Vagina (tissue), 2 donors: ENCODE results near the gene P3R3URF. TPM values are rescaled to one million over a fixed set of nuclear protein-coding genes. Genes with fewer than 3 reads are reported as not detected.

Experiments used
- DNase-seq, 2 donors: peaks; one replicate each; pipeline ENCODE4 v3.0.0-alpha.2; 2017; ENCODE audit errors: extremely low spot score in 2 of 2
- H3K27ac ChIP-seq: fragments of 200-600 bp; sonication (generic); one replicate; pipeline ENCODE4 v1.5.1; 2019
- H3K27me3 ChIP-seq: fragments of 200-600 bp; sonication (generic); one replicate; pipeline ENCODE4 v1.5.1; 2019
- H3K36me3 ChIP-seq, 2 donors: fragments of 200-600 bp; sonication (generic); one replicate each; pipeline ENCODE4 v1.5.1; 2017 to 2019
- H3K4me1 ChIP-seq: fragments of 200-600 bp; sonication (generic); one replicate; pipeline ENCODE4 v1.5.1; 2019
- H3K4me3 ChIP-seq, 2 donors: fragments of 200-600 bp; sonication (generic); 1 replicate in 1 of 2; 2 replicates in 1 of 2; pipeline ENCODE4 v1.5.1; 2016 to 2019
- H3K9me3 ChIP-seq: fragments of 200-600 bp; sonication (generic); one replicate; pipeline ENCODE4 v1.5.1; 2019
- POLR2A ChIP-seq, 2 donors: fragments of 450-650 bp; IDR thresholded peaks; one replicate each; pipeline ENCODE4 v1.6.1; 2017; ENCODE audit warnings: antibody characterized with exemption in 2 of 2, mild to moderate bottlenecking in 2 of 2, moderate library complexity in 2 of 2
- POLR2AphosphoS5 ChIP-seq, 2 donors: sonication (generic); formaldehyde crosslinking; IDR thresholded peaks; one replicate each; pipeline ENCODE4 v1.9.0; 2017; ENCODE audit warnings: antibody characterized with exemption in 2 of 2, mild to moderate bottlenecking in 2 of 2, low read depth in 1 of 2; ENCODE audit not compliant: insufficient read depth in 1 of 2
- intact Hi-C: fragments of 100-400 bp; cut with DNase I; formaldehyde crosslinking; loops from one replicate; pipeline ENCODE4 v1.15.1; 2023
- total RNA-seq: library from RNA; depleted of rRNA; stranded (reverse); fragments of >200 nt; gene quantifications from one replicate; pipeline ENCODE4 v1.2.3, GENCODE V29; 2016
- TF ChIP-seq, protein P1 (sequence below), 3 experiments: fragments of 450-650 bp in 2 of 3; fragments of 200-600 bp in 1 of 3; sonication (generic) in 1 of 3; IDR thresholded peaks; one replicate each; pipeline ENCODE4 v1.5.1; 2017 to 2019; ENCODE audit warnings: antibody characterized with exemption in 3 of 3, mild to moderate bottlenecking in 2 of 3, moderate library complexity in 2 of 3

P3R3URF gene
- total RNA-seq, 1 donor from 2014 or later, result not detected

DNA sequence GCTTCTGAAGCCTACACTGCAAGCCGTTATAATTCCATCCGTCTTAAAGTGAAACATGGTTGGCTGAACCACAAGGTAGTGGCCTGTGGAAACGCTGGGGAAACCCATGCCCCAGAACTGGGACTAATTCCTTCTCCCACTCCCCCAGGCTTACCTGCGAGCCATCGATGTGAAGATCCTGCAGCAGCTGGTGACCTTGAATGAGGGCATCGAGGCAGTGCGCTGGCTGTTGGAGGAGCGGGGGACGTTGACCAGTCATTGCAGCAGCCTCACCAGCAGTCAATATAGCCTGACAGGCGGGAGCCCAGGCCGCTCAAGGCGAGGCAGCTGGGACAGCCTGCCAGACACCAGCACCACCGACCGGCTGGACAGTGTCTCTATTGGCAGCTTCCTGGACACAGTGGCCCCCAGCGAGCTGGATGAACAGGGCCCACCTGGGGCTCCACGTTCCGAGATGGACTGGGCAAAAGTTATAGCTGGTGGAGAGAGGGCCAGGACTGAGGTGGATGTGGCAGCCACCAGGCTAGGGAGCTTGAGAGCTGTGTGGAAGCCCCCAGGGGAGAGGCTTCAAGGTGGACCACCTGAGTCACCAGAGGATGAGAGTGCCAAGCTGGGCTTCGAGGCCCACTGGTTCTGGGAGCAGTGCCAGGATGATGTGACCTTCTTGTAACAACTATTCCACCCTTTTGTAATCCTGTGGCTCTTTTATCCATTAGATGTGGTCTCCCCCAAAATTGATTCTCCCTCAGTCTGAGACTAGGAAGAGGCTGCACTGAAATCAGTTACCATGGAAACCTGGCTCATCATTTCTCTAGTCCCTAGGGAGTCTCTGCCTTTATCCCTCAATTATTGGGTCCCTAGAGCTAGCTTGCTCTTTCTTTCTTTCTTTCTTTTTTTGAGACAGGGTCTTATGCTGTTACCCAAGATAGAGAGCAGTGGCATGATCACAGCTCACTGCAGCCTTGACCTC is 43.5 kb upstream of the P3R3URF start:
- intact Hi-C loops, result no loop called here
- Histone ChIP-seq H3K9me3 (no peaks in the 10 kb centered on the region), H3K27me3 (no peaks in the 10 kb centered on the region), H3K4me3 (no peak overlapping the region), H3K4me1 (peaks cover 4% of the 10 kb centered on the region), H3K27ac (peak overlapping the region; percentile 46), H3K36me3 (no peaks in the 10 kb centered on the region)
- TF ChIP-seq, protein P1, sequence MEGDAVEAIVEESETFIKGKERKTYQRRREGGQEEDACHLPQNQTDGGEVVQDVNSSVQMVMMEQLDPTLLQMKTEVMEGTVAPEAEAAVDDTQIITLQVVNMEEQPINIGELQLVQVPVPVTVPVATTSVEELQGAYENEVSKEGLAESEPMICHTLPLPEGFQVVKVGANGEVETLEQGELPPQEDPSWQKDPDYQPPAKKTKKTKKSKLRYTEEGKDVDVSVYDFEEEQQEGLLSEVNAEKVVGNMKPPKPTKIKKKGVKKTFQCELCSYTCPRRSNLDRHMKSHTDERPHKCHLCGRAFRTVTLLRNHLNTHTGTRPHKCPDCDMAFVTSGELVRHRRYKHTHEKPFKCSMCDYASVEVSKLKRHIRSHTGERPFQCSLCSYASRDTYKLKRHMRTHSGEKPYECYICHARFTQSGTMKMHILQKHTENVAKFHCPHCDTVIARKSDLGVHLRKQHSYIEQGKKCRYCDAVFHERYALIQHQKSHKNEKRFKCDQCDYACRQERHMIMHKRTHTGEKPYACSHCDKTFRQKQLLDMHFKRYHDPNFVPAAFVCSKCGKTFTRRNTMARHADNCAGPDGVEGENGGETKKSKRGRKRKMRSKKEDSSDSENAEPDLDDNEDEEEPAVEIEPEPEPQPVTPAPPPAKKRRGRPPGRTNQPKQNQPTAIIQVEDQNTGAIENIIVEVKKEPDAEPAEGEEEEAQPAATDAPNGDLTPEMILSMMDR (IDR thresholded peaks at IDR 0.05), result no peak
- TF ChIP-seq POLR2A (IDR thresholded peaks at IDR 0.05) (no peak), POLR2AphosphoS5 (IDR thresholded peaks at IDR 0.05; ENCODE audit: insufficient read depth in 1 of 2, low read depth in 1 of 2) (no peak)
- no peak for DNase-seq

DNA sequence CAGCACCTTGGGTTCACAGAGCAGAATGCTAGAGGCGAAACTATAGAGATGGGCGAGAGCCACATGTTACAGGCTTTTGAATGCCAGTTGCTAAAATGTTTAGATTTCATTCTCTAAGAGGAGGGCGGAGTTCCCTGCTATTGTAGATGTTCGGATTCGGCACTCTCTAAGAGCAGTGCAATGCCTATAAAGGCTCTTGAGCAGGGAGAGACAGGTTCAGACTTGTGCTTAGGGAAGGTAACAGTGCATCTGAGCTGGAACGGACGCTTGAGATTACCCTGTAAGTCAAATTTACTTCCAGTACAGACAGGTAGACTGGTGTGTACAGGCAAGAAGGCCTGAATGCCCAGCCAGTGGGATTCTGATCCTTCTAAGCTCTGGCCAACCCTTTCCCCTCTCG is 42.2 kb upstream of the P3R3URF start:
- DNase-seq, result no peak
- peak overlapping the region; percentile 46 for H3K27ac ChIP-seq
- no peaks in the 10 kb centered on the region for H3K9me3 ChIP-seq
- no peak overlapping the region for H3K4me3 ChIP-seq
- H3K36me3 ChIP-seq, result no peaks in the 10 kb centered on the region
- peak in 1 of 2 donors; percentile 73 for TF ChIP-seq POLR2AphosphoS5 (IDR thresholded peaks at IDR 0.05; ENCODE audit: insufficient read depth in 1 of 2, low read depth in 1 of 2)
- TF ChIP-seq, protein P1 (IDR thresholded peaks at IDR 0.05), result no peak
- no peaks in the 10 kb centered on the region for H3K27me3 ChIP-seq
- intact Hi-C loops, result no loop called here
- H3K4me1 ChIP-seq, result peaks cover 4% of the 10 kb centered on the region

DNA sequence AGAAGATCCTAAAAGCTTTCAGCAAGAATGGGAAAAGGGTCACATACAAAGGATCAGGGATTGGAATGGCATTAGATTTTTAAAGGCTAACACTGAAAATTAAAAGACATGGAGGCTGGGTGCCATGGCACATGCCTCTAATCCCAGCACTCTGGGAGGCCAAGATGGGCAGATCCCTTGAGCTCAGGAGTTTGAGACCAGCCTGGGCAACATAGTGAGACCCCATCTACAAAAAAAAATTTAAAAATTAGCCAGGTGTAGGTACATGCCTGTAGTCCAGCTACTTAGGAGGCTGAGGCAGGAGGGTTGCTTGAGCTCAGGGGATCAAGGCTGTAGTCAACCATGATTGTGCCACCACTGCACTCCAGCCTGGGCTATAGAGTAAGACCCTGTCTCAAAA is 39.2 kb upstream of the P3R3URF start:
- H3K27me3 ChIP-seq, result no peaks in the 10 kb centered on the region
- DNase-seq, result no peak
- H3K9me3 ChIP-seq, result no peaks in the 10 kb centered on the region
- intact Hi-C loops, result no loop called here
- H3K4me1 ChIP-seq, result no peaks in the 10 kb centered on the region
- no peak overlapping the region for H3K27ac ChIP-seq
- no peaks in the 10 kb centered on the region for H3K36me3 ChIP-seq
- TF ChIP-seq POLR2A (IDR thresholded peaks at IDR 0.05) (no peak), POLR2AphosphoS5 (IDR thresholded peaks at IDR 0.05; ENCODE audit: insufficient read depth in 1 of 2, low read depth in 1 of 2) (no peak)
- TF ChIP-seq, protein P1 (IDR thresholded peaks at IDR 0.05), result no peak
- no peak overlapping the region for H3K4me3 ChIP-seq

DNA sequence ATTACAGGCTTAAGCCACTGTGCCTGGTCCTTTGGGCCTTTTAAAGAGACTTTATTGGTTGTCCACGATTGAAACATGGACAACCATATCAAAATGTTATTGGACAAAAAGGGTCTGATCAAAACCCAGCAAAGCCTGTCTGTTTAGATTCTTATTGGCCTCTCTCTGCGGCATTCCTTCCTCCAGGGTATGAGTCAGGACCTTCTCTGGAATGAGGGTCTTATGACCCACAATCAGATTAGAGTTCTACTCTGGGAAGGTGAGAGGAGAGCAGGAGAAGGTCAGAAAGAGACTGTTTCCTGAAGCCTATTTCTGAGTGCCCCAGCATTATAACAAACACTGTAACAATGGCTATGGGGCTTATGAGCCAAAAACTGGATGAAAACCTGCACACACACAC is 34.8 kb upstream of the P3R3URF start:
- Histone ChIP-seq H3K9me3 (no peaks in the 10 kb centered on the region), H3K36me3 (no peaks in the 10 kb centered on the region), H3K4me1 (peaks cover 11% of the 10 kb centered on the region), H3K27me3 (no peaks in the 10 kb centered on the region), H3K27ac (no peak overlapping the region), H3K4me3 (no peak overlapping the region)
- intact Hi-C loops, result no loop called here
- DNase-seq, result no peak
- no peak for TF ChIP-seq POLR2AphosphoS5 (IDR thresholded peaks at IDR 0.05; ENCODE audit: insufficient read depth in 1 of 2, low read depth in 1 of 2)
- TF ChIP-seq, protein P1 (IDR thresholded peaks at IDR 0.05), result no peak
- TF ChIP-seq POLR2A (IDR thresholded peaks at IDR 0.05), result no peak

DNA sequence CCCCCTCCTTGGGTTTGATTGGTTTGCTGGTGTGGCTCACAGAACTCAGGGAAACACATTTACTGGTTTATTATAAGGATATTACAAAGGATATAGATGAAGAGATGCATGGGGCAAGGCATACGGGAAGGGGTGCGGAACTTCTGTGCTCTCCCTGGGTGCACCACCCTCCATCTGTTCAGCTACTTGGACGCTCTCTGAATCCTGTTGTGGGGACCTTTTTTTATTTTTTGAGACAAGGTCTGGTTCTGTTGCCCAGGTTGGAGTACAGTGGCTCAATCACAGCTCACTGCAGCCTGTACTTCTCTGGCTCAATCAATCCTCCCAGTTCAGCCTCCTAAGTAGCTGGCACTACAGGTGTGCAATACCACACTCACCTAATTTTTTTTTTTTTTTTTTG is 34.3 kb upstream of the P3R3URF start:
- H3K4me1 ChIP-seq, result peaks cover 15% of the 10 kb centered on the region
- no peak for TF ChIP-seq POLR2A (IDR thresholded peaks at IDR 0.05)
- TF ChIP-seq, protein P1 (IDR thresholded peaks at IDR 0.05), result no peak
- no peak for TF ChIP-seq POLR2AphosphoS5 (IDR thresholded peaks at IDR 0.05; ENCODE audit: insufficient read depth in 1 of 2, low read depth in 1 of 2)
- no peak overlapping the region for H3K4me3 ChIP-seq
- no peaks in the 10 kb centered on the region for H3K27me3 ChIP-seq
- no peaks in the 10 kb centered on the region for H3K9me3 ChIP-seq
- intact Hi-C loops, result no loop called here
- H3K27ac ChIP-seq, result no peak overlapping the region
- H3K36me3 ChIP-seq, result no peaks in the 10 kb centered on the region
- DNase-seq, result no peak
